ENCODE data around the gene POU4F2.

GRCh38 chr4:146650034-146650433 lies 11.3 kb downstream of the POU4F2 start:
- no peak for TF ChIP-seq CTCF (IDR thresholded peaks at IDR 0.05; ENCODE audit: extremely low read depth in 1 of 2, insufficient read depth in 1 of 2, low read depth in 1 of 2, low read length in 2 of 2)
- TF ChIP-seq POLR2A (IDR thresholded peaks at IDR 0.05; ENCODE audit: low read depth, low read length) = no peak
- no peak for TF ChIP-seq JUN (IDR thresholded peaks at IDR 0.05; ENCODE audit: borderline replicate concordance, insufficient read depth, insufficient read length, low read depth)
- TF ChIP-seq MYC (IDR thresholded peaks at IDR 0.05; ENCODE audit: low read depth, low read length) = no peak
- TF ChIP-seq EZH2 (IDR thresholded peaks at IDR 0.05; ENCODE audit: borderline replicate concordance, low read depth, low read length, severe bottlenecking) = no peak
